Measurements from ENCODE around the gene ENTREP1. TPM values are rescaled to one million over a fixed set of nuclear protein-coding genes. Genes with fewer than 3 reads are reported as not detected.

ENTREP1 gene
- total and polyA plus RNA-seq, 8 donors: 2.7 to 8.8 (median 5.4) TPM

DNA sequence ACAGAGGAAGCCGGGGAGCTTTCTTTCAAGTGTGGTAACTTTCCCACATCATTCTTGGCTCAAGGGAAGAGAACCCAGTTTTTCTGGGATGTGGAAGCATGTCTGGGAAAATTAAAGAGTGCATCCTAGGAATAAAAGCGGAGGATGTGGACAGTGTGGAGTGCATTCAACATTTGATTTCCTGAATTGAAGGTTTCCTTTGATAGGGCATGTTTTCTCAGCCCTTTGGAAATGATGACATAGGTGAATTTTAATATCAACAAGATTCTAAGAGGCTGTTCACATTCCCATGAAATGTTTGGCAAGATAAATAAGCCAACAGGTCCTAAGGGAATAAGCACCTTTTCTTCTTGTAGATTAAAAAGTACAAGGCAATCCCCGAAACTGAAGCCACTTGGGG is 63.6 kb downstream of the ENTREP1 start:
- FAIRE-seq (no peak), ATAC-seq (peak; percentile 35 to 53 (median 39)), DNase-seq (no peak)
- Histone ChIP-seq H3K36me3 (no peaks in the 10 kb centered on the region), H3K27ac (peak overlapping the region in 2 of 4 donors; percentile 40 to 41), H3K9me3 (peaks cover 0 to 3% (median 0%) of the 10 kb centered on the region in 4 donors), H3K4me3 (no peak overlapping the region), H3K4me1 (peaks cover 14 to 26% (median 26%) of the 10 kb centered on the region in 3 donors), H3K27me3 (no peaks in the 10 kb centered on the region)
- TF ChIP-seq CTCF (IDR thresholded peaks at IDR 0.05): no peak
- 36 to 41% methylated on average over 3 of the region's 3 CpGs for WGBS, 2 donors
- intact Hi-C loops (cut with DNase I): no loop called here

DNA sequence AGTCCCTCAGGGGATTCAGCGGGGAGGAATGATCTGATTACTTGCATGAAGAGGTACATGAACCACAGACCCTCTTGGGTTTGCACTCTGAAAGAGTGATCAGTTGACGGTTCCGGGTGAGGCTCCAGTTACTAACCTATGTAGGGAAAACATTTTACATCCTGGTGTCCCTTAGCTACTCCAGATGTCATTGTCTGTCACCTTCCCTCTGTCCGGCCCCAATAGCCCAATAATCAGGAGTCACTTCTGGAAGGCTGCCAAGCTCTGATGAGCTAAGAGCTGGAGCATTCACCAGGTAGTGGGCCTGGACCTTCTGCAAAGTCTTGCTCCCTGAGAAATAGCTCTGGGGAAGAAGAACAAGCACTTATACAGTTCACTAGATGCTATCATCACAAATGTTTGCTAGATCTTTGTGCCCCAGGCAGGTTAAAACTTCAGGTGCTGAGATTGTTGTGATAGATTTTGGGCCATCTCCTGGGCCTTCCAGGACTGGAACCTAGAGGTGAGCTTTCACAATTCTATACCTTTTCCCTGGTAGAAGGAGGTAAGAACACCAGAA is 64.5 kb downstream of the ENTREP1 start:
- no peak for DNase-seq

GRCh38 chr9:69391487-69391886 is 66.5 kb downstream of the ENTREP1 start:
- ATAC-seq (no peak), DNase-seq (no peak)
- intact Hi-C loops (cut with DNase I): no loop called here

More for the DNA sequence above, 64.5 kb downstream of the ENTREP1 start:
- peaks cover 14 to 26% (median 26%) of the 10 kb centered on the region in 3 donors for H3K4me1 ChIP-seq
- H3K4me3 ChIP-seq: no peak overlapping the region
- intact Hi-C loops (cut with DNase I): no loop called here
- FAIRE-seq (no peak), ATAC-seq (no peak)
- H3K36me3 ChIP-seq: no peaks in the 10 kb centered on the region
- H3K27me3 ChIP-seq: no peaks in the 10 kb centered on the region
- H3K27ac ChIP-seq: no peak overlapping the region
- 83 to 89% methylated on average over 4 of the region's 4 CpGs for WGBS, 2 donors
- TF ChIP-seq CTCF (IDR thresholded peaks at IDR 0.05): no peak
- H3K9me3 ChIP-seq: peaks cover 0 to 3% (median 0%) of the 10 kb centered on the region in 4 donors

GRCh38 chr9:69391946-69392345 is 66.9 kb downstream of the ENTREP1 start:
- Histone ChIP-seq H3K4me3 (no peak overlapping the region), H3K27ac (no peak overlapping the region), H3K36me3 (no peaks in the 10 kb centered on the region), H3K9me3 (no peaks in the 10 kb centered on the region), H3K4me1 (peaks cover 0 to 17% (median 16%) of the 10 kb centered on the region in 3 donors), H3K27me3 (no peaks in the 10 kb centered on the region)
- 35 to 37% methylated on average over 7 of the region's 7 CpGs for WGBS, 2 donors
- intact Hi-C loops (cut with DNase I): no loop called here
- ATAC-seq (peak in 1 of 4 donors; percentile 33), DNase-seq (no peak), FAIRE-seq (no peak)
- no peak for TF ChIP-seq CTCF (IDR thresholded peaks at IDR 0.05)

More at GRCh38 chr9:69391487-69391886, 66.5 kb downstream of the ENTREP1 start:
- H3K4me3 ChIP-seq: no peak overlapping the region
- no peak for TF ChIP-seq CTCF (IDR thresholded peaks at IDR 0.05)
- WGBS, 2 donors: 90 to 94% methylated on average over 11 of the region's 11 CpGs
- no peaks in the 10 kb centered on the region for H3K27me3 ChIP-seq
- FAIRE-seq: no peak
- H3K27ac ChIP-seq: no peak overlapping the region
- no peaks in the 10 kb centered on the region for H3K9me3 ChIP-seq
- H3K4me1 ChIP-seq: peaks cover under 1 to 18% (median 17%) of the 10 kb centered on the region in 3 donors
- H3K36me3 ChIP-seq: no peaks in the 10 kb centered on the region

DNA sequence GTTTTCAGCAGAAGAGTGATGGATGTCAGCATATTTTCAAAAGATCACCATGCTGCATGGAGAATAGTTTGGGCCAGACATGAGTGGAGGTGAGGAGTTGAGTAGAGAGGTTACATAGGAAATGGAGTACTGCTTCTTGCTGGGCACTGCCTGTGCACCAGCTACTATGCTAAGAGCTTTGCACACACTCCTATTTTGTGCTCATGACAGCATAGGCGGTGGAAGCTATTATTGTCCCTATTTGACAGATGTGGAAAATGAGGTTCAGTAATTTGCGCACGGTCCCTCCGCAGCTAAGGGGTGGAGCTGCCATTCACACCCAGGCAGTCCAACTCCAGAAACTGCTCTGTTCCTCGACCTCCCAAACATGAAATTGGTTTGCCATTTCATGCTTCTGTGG is 67.8 kb downstream of the ENTREP1 start:
- FAIRE-seq (no peak), DNase-seq (no peak), ATAC-seq (no peak)
- no peaks in the 10 kb centered on the region for H3K9me3 ChIP-seq
- H3K4me1 ChIP-seq: peaks cover 0 to 16% (median 7%) of the 10 kb centered on the region in 3 donors
- H3K36me3 ChIP-seq: no peaks in the 10 kb centered on the region
- H3K27me3 ChIP-seq: no peaks in the 10 kb centered on the region
- 92 to 95% methylated on average over 5 of the region's 5 CpGs for WGBS, 2 donors
- no peak for TF ChIP-seq CTCF (IDR thresholded peaks at IDR 0.05)
- no peak overlapping the region for H3K27ac ChIP-seq
- H3K4me3 ChIP-seq: no peak overlapping the region
- intact Hi-C loops (cut with DNase I): no loop called here

Data from pancreas (tissue), 10 donors.